Embryonic facial prominence (tissue), 1 donor: ENCODE data around the gene MFNG.

Experiments
- DNase-seq: peaks from one replicate; pipeline ENCODE4 v3.0.0-alpha.2; 2016; ENCODE audit errors: extremely low spot score

Gene MFNG

DNA sequence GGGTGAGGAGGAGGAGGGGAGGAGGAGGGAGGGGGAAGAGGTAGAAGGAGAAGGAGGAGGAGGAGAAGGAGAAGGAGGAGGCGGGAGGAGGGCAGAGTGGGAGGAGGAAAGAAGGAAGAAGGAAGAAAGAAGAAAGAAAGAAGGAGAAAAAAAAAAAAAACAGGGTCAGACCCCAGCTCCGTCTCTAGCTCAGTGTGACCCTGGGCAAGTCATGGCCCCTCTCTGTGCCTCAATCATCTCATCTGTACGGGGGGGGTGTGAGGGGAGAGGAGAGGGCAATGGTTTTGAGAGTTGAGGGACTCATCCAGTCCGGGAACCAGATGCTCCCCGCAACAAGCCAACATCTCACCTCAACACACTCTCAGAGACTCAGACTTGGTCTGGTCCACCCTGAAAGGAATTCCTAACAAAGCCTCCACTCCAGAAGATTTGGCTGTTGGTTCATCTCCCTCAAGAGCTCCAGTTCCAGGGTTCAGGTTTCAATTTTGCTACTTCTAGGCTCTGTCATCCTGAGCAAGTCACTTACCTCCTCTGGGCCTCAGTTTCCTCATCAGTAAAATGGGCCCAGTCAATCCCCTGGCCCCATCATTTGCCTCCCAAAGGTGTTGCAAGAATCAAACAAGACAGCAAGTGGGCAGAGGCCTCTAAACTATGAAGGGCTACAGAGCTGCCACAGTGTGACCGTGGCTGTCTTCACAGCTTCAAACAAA, 25.4 kb upstream of the MFNG start:
- DNase-seq: no peak

GRCh38 chr22:37510091-37510490, 23.9 kb upstream of the MFNG start:
- DNase-seq: no peak

DNA sequence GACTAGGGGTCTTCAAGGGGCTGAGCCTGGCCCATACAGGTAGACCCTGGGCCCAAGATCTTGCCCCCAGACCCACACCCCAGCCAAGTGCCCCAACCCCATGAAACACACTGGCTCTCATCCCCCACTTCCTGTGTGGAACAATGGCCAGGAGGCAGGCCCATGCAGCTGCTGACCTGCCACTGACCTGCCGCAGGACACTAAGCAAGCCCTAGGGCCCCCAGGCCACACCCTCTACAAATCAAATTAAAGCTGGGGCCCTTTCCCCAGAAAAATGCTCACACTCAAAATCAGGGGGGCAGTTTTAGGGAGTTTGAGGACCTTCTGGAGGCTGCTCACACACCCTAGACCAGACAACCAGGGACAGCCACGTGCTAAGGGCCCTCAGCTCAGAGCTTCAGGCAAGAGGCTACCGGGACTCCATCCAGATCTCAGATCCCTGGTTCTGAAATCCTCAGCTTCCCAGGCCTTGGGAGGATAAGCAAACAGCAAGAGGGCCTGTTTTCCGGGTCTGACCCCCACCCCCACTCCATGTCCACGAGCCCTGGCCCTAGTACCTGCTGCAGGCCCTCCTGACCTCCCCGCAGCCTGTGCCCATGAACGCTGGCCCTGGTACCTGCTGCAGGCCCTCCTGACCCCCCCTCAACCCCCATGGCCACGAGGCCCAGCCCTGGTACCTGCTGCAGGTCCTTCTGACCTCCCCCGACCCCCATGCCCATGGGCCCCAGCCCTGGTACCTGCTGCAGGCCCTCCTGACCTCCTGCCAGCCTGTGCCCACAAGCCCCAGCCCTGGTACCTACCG, 23.1 kb upstream of the MFNG start:
- DNase-seq: no peak

DNA sequence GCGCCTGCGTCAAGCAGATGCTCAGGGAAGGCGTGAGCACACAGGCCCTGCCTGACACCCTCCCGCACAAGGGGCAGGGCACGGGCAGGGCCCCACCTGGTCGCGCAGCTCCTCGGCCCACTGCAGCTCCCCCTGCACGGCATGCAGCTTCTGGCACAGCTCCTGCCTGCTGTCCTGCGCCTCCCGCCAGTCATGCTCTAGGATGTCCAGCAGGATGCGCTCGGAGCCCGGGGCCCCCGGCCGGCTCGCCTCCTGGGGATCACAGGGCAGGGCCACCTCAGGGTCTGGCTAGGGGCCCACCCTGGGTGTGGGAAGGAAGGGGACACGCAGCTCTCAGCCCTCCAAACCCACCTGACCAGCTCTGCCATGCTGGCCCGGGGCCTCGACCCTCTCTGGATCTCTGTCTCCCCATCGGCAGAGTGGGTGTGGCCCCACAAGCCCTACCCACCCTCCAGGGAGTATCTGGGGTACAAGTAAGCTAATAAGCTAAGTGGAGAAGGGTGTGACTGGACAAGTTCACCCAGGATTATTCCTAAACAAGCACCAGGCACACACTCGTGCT, 22.3 kb upstream of the MFNG start:
- DNase-seq: no peak

DNA sequence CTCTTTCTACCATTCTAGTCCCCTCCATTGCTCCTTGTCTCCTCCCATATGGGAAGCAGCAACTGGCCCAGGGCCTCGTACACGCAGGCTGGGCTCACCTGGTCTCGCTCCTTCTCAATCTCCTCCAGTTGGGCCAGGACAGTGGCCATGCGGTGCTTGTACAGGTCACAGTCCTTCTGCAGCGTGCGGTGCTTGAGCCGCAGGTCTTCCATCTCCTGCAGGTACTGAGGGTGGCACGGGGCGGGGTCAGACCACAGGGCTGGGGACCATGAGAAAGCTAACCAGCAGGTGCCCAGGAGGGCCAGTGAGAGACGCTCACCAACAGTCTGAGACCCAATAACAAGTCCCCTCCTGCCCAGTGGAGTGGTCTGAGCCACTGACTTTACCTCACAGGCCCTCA, 21.5 kb upstream of the MFNG start:
- no peak for DNase-seq

GRCh38 chr22:37505989-37506388, 19.8 kb upstream of the MFNG start:
- DNase-seq: no peak

GRCh38 chr22:37505565-37505964, 19.4 kb upstream of the MFNG start:
- DNase-seq: no peak

DNA sequence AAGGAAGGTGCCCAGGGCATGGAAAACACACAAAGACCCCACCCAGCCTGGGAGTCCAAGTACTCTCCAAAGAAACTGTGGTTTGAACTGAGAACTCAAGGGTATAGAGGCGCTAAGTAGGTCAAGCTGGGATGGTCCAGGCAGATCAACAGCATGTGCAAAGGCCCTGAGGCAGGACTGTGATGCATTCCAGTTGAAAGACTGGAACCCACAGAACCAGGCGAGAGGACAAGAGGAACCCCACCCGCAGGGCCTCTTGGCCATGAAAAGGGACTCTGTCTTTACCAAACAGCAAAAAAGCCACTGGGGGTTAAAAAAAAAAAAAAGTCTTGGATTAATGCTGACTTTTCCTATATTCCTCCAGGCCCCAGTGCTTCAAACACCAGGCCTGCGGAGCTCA, 18.8 kb upstream of the MFNG start:
- no peak for DNase-seq

GRCh38 chr22:37503850-37504249, 17.7 kb upstream of the MFNG start:
- no peak for DNase-seq

- DNase-seq: no peak
These were observed 17.0 kb upstream of the MFNG start for GRCh38 chr22:37503183-37503683.

DNA sequence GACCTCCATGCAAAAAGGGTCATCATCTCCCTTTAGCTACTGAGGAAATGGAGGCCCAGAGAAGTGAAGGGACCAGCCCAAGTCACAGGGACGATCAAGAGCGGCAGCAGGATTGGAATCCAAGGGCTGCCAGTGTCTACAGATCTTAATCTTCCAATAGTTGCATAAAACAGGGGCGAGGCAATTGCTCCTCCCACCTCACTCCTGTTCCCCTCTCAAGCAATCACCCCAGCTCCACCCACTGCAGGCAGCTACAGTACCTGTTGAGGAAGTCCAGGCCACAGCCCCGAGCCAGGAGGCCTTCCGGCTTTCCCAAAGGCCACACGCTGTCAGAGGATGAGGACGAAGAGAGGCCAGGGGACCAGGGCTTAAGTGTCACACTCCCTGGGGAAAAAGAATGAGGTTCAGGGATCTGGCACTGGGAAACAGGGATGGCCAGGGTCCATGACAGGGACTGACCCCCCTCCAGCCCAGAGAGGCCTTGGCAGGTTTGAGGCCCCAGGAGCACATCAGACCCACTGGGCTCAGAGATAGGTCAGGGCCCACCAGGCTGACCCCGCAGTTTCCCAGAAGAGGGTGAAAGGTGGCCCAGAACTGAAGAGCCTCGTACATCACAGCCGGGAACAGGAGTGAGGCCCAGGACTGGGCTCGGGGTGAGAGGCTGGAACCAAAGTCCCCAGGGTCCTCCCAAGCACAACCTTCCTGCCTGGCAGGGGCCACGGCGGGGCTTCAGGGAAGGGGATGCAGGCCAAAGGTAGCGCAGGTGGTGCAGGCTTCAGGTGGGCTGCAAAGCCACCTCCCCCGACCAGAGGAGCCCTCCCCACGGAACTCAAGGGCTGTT, 16.4 kb upstream of the MFNG start:
- no peak for DNase-seq

DNA sequence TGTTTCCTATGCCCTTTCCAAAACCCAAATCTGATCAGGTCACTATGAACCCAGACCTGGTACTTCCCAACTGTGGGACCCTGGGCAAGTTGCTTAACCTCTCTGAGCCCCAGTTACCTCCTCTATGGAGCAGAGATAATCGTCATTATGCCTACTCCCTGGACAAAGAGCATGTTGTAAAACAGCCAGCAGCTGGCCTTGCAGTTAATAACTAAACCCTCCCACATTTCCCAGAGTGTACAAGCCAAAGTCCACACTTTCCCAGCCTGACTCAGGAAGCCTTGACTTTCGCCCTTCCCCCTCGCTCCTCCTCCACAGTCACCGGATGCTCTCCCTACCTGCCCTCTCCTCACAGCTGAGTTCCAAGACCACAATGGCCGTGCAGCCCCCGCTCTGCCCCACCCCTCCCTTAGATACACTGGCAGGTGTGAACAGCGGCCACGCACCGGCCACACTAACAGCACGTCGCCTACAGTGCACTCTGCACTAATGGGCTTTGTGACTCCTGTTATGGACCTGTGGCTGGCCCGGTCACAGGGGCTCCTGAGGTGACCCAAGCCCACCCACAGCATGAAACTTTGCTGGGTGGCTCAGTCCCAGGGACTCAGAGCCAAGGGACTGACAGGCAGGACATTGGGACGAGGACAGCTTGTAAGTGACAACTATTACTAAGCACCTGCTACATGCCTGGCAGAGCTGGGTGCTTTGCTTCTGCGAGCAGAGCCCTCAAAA, 15.6 kb upstream of the MFNG start:
- DNase-seq: no peak

- no peak for DNase-seq
These were observed 14.8 kb upstream of the MFNG start for GRCh38 chr22:37500745-37501609.

GRCh38 chr22:37499789-37500540, 13.8 kb upstream of the MFNG start:
- no peak for DNase-seq

- no peak for DNase-seq
These were observed 13.0 kb upstream of the MFNG start for GRCh38 chr22:37499027-37499707.

GRCh38 chr22:37498289-37498909, 12.2 kb upstream of the MFNG start:
- DNase-seq: no peak

DNA sequence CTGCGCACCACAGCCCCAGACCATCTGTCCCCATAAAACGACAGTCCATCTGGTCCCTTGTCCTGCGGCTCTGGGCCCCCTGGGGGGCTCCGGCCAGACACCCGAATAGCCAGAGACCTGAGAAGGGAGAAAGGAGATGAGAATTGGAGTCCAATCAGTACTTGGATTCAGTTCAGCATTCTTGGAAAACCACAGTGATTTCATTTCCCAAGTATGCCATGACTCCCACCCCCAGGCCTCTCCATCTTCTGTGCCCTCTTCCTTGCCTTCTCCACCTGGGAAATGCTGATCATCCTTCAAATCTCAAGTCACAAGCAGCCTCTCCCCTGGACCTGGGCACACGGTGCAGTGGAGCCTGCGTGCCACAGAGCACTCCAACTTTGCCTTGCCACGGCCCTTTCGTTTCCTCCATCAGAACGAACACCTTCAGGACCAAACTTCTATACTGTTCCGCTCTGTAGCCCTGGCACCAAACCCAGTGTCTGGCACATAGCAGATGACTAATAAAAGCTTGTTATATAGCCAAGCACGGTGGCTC, 10.9 kb upstream of the MFNG start:
- DNase-seq: no peak

- no peak for DNase-seq
These were observed 10.5 kb upstream of the MFNG start for GRCh38 chr22:37496651-37497050.
